Chondrocyte (in vitro differentiated cells): Measurements from ENCODE around the gene RNF167. TPM values are rescaled to one million over a fixed set of nuclear protein-coding genes. Genes with fewer than 3 reads are reported as not detected.

Experiments used
- DNase-seq: peaks from one replicate; pipeline ENCODE4 v3.0.0; 2021; ENCODE audit warnings: mixed read lengths, low spot score
- H3K27ac Mint-ChIP-seq: one replicate; pipeline ENCODE4 v1.8.0; 2021; ENCODE audit warnings: mild to moderate bottlenecking, moderate library complexity, mixed read lengths; ENCODE audit not compliant: unreplicated experiment
- H3K27me3 Mint-ChIP-seq: 2 replicates; pipeline ENCODE4 v1.8.0; 2021; ENCODE audit warnings: low read depth, mixed read lengths
- H3K36me3 Mint-ChIP-seq: 2 replicates; pipeline ENCODE4 v1.8.0; 2021; ENCODE audit warnings: low read depth, mixed read lengths
- H3K4me1 Mint-ChIP-seq: 2 replicates; pipeline ENCODE4 v1.8.0; 2021; ENCODE audit warnings: low read depth, mild to moderate bottlenecking, mixed read lengths
- H3K4me3 Mint-ChIP-seq: one replicate; pipeline ENCODE4 v1.8.0; 2021; ENCODE audit warnings: mild to moderate bottlenecking, moderate library complexity, mixed read lengths; ENCODE audit not compliant: unreplicated experiment
- H3K9me3 Mint-ChIP-seq: 2 replicates; pipeline ENCODE4 v1.8.0; 2021; ENCODE audit warnings: low read depth, mixed read lengths
- CTCF ChIP-seq: fragments of 200-600 bp; sonication (generic); IDR thresholded peaks from 2 replicates; pipeline ENCODE4 v1.5.0; 2021; ENCODE audit warnings: antibody characterized with exemption, mild to moderate bottlenecking, moderate library complexity
- total RNA-seq: library from RNA; stranded (reverse); gene quantifications from 3 replicates; pipeline ENCODE4 v1.2.1, GENCODE V29; 2021

Gene RNF167
- total RNA-seq, 1 donor from 2014 or later, result 74.5 TPM

GRCh38 chr17:4897785-4898184 lies 42.3 kb upstream of the RNF167 start:
- DNase-seq, result no peak
- Mint-ChIP-seq H3K4me1 (no peaks in the 10 kb centered on the region), H3K36me3 (peaks cover 23% of the 10 kb centered on the region), H3K27ac (no peak overlapping the region), H3K4me3 (no peak overlapping the region), H3K27me3 (no peaks in the 10 kb centered on the region), H3K9me3 (no peaks in the 10 kb centered on the region)
- no peak for TF ChIP-seq CTCF

- Mint-ChIP-seq H3K36me3 (peaks cover 23% of the 10 kb centered on the region), H3K4me3 (no peak overlapping the region), H3K9me3 (no peaks in the 10 kb centered on the region), H3K27me3 (no peaks in the 10 kb centered on the region), H3K4me1 (peaks cover 2% of the 10 kb centered on the region), H3K27ac (no peak overlapping the region)
- TF ChIP-seq CTCF, result no peak
- no peak for DNase-seq
These were observed 41.7 kb upstream of the RNF167 start for GRCh38 chr17:4898351-4898750.

- no peak for TF ChIP-seq CTCF
- Mint-ChIP-seq H3K4me3 (no peak overlapping the region), H3K27me3 (no peaks in the 10 kb centered on the region), H3K9me3 (no peaks in the 10 kb centered on the region), H3K27ac (no peak overlapping the region), H3K4me1 (peaks cover 4% of the 10 kb centered on the region), H3K36me3 (peaks cover 23% of the 10 kb centered on the region)
- no peak for DNase-seq
These were observed 41.1 kb upstream of the RNF167 start for GRCh38 chr17:4898927-4899326.

GRCh38 chr17:4899341-4900230 lies 40.5 kb upstream of the RNF167 start, which contains the start of gene C17orf107:
C17orf107 (plus strand) TSS chr17:4899536; CDS start chr17:4899763, 227 bp downstream.
- Mint-ChIP-seq H3K4me3 (no peak within 1 kb of the TSS), H3K9me3 (no peaks in the 10 kb centered on the region), H3K27me3 (no peaks in the 10 kb centered on the region), H3K36me3 (peaks cover 21% of the 10 kb centered on the region), H3K4me1 (peaks cover 4% of the 10 kb centered on the region), H3K27ac (no peak within 1 kb of the TSS)
- TF ChIP-seq CTCF, result no peak
- peak; percentile 94 for DNase-seq

- Mint-ChIP-seq H3K27me3 (no peaks in the 10 kb centered on the region), H3K27ac (no peak overlapping the region), H3K4me1 (peaks cover 4% of the 10 kb centered on the region), H3K9me3 (no peaks in the 10 kb centered on the region), H3K36me3 (peaks cover 15% of the 10 kb centered on the region), H3K4me3 (no peak overlapping the region)
- TF ChIP-seq CTCF, result no peak
- DNase-seq, result peak; percentile 88
These were observed 39.6 kb upstream of the RNF167 start for GRCh38 chr17:4900231-4901107.
